Umbilical cord (tissue), 2 donors: Measurements from ENCODE around the gene WDR27. TPM values are rescaled to one million over a fixed set of nuclear protein-coding genes. Genes with fewer than 3 reads are reported as not detected.
"Not testable (repeated sequence)": the region's sequence is repeated elsewhere in the genome, so short reads cannot be mapped to it uniquely, and the experiment has no call there.

Source experiments
- DNase-seq: peaks from one replicate; pipeline ENCODE4 v3.0.0-alpha.2; 2015; ENCODE audit warnings: low spot score
- total RNA-seq: library from RNA; depleted of rRNA; stranded (reverse); fragments of >200 nt; gene quantifications from one replicate; pipeline ENCODE4 v1.2.3, GENCODE V29; 2014; ENCODE audit warnings: low replicate concordance; ENCODE audit not compliant: insufficient read depth

The WDR27 gene
- total RNA-seq, 1 donor from 2014 or later, result 19.0 TPM

GRCh38 chr6:169489563-169490245, 212.1 kb downstream of the WDR27 start:
- peak; percentile 22 for DNase-seq

DNA sequence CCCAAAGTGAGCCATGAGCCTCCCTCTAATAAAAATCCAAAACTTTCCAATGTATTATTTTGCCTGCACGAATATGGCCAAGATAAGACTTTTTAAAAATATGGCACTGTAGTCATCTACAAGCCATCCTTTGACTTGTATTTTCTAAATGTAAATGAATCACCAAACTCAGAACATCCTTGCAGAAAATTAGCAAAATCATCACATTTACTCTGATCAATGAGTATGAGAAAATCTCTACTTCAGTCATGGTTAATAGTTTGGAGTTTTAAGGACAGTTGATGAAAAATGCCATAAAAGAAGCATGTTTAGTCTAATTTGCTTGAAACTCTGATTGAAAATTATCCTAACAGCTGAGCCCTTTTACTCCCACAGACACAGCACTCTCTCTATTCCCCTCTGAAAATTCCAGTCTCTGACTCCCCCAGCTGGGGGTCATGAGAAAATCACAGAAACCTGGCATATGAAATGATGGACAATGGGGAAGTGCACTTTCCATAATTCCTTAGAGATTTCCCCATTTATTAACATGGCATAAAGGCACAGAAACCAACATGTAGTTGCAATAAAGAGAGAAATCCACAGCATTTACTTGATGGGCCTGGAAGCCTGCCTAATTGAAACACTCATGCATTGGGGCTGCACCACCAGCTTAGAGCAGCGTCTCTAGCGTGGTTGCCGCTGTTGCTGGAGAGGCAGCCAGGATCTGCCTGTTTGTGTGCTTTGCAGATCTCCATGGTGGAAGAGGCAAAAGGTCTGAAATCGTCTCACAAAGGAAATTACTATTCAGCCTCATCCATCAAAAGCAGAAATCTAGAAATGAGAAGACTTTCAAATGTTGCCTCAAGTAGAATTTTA, 214.0 kb downstream of the WDR27 start:
- DNase-seq, result peak; percentile 23

DNA sequence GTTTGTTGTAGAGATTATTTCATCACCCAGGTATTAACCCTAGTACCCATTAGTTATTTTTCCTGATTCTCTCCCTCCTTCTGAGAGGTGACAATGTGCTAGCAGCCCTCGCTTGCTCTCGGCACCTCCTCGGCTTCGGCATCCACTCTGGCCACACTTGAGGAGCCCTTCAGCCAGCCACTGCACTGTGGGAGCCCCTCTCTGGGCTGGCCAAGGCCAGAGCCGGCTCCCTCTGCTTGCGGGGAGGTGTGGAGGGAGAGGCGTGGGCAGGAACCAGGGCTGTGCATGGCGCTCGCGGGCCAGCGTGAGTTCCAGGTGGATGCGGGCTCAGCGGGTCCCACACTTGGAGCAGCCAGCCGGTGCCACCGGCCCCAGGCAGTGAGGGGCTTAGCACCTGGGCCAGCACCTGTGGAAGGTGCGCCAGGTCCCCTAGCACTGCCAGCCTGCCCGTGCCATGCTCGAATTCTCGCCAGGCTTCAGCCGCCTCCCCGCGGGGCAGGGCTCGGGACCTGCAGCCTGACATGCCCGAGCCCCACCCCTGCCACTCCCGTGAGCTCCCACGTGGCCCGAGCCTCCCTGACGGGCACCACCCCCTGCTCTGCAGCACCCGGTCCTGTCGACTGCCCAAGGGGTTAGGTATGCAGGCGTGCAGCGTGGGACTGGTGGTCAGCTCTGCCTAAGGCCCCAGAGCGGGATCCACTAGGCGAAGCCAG, 221.9 kb downstream of the WDR27 start:
- no peak for DNase-seq

- no peak for DNase-seq
These were observed 227.5 kb downstream of the WDR27 start for GRCh38 chr6:169474362-169474761.

GRCh38 chr6:169473663-169474062, 228.2 kb downstream of the WDR27 start:
- no peak for DNase-seq

GRCh38 chr6:169472786-169473416, 228.9 kb downstream of the WDR27 start:
- peak; percentile 19 for DNase-seq

DNA sequence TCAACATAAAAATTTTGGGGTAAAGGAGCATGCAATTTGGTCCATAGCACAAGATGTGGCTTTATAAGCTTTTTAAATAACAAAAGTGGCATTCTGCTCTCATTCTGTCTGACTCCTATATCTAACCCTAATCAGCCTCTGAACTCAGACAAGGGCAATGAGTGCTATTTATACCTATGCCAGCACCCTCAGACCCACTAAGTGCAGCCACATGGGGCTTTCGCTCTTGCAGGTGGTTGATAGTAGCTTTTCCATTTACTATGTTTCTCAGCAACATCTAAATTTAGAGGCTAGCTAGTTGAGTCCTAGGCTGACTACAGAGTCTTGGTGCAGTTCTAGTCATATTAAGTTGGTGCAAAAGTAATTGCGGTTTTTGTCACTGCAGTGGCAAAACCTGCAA, 231.0 kb downstream of the WDR27 start:
- DNase-seq, result no peak

DNA sequence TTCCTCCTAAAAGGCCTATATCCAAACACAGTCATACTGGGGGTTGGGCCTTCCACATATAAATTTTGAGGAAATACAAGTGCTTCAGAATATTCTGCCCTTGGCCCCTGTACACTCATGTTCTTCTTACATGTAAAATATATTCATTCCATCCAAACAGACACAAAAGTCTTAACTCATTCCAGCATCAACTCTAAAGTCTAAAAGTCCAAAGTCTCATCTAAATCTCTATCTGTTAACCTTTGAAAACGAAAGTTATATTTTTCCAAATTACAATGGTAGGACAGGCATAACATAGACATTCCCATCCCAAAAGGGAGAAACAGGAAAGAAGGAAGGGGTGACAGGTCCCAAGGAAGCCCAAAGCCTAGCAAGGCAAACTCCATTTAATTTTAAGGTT, 232.8 kb downstream of the WDR27 start:
- no peak for DNase-seq

DNA sequence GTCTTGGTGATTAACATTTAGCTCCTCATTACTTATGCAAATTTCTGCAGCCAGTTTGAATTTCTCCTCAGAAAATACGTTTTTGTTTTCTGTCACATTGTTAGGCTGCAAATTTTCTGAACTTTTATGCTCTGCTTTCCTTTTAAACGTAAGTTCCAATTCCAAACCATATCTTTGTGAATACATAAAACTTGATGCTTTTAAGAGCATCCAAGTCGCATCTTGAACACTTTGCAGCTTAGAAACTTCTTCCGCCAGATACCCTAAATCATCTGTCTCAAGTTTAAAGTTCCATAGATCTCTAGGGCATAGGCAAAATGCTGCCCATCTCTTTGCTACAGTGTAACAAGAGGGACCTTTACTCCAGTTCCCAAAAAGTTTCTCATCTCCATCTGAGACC, 234.1 kb downstream of the WDR27 start:
- DNase-seq, result not testable (repeated sequence)

DNA sequence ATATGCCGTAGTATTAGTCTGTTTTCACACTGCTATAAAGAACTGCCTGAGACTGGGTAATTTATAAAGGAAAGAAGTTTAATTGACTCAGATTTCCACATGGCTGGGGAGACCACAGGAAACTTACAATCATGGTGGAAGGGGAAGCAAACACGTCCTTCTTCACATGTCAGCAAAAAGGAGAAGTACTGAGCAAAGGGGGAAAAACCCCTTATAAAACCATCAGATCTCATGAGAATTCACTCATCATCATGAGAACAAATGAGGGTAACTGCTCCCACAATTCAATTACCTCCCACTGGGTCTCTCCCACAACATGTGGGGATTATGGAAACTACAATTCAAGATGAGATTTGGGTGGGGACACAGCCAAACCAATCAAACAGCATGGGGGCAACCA, 235.6 kb downstream of the WDR27 start:
- not testable (repeated sequence) for DNase-seq

DNA sequence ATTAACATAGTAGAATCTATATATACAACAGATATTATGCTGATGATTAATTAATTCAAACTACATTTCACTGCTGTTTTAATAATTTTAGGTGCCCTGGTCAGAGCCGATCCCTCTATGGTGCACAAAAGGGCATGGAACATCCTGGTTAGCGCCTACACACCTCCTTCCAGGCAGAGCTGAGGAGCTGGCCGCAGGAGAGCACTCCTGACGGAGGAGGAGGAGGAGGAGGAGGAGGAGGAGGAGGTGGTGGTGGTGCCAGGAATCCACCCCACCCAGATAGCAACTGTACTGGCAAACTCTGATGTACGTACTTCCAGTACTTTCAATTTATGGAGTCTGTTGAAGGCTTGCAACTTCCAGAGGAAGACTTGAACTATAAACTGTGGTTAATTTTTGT, 244.1 kb downstream of the WDR27 start:
- DNase-seq, result no peak

GRCh38 chr6:169456840-169457239, 245.0 kb downstream of the WDR27 start:
- no peak for DNase-seq

GRCh38 chr6:169455470-169455869, 246.4 kb downstream of the WDR27 start:
- DNase-seq, result no peak

- no peak for DNase-seq
These were observed 247.0 kb downstream of the WDR27 start for GRCh38 chr6:169454872-169455204.

GRCh38 chr6:169454204-169454871, 247.5 kb downstream of the WDR27 start:
- no peak for DNase-seq

DNA sequence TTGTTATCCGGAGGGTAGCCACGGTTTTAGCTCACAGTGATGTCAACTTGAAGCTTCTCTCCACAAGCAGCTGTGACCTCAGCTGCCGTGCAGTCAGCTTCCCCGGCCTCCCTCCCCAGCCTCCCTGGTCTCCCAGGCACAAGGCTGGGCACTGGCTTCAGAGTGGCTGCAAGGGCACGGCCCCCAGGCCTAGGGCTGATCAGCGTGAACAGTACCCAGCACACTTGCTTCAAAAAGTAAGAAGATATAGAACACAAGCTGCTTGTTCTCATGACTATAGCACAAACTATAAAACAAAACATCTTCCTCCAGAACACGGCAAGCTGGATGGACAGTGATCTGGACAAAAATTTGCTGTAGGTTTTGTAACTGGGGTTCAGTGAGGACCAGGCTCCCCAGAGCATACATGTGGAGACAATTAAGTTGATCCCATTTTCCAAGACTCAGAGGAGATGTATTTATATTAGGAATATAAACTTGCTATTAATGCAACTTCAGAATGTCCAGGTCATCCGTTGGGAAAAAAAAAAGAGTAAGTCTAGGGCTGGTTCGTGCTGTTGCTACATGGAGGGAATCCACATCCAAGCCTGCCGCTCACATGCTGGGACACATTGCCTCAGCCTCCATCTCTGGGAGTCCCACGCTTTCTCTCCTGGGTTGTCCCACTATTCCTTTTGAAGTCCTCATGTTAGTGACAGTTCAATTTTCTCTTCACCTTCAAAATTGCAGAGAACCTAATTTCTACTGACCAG, 248.8 kb downstream of the WDR27 start:
- DNase-seq, result no peak

GRCh38 chr6:169452117-169452868, 249.5 kb downstream of the WDR27 start:
- no peak for DNase-seq

GRCh38 chr6:169451065-169451838, 250.6 kb downstream of the WDR27 start:
- no peak for DNase-seq

- DNase-seq, result no peak
These were observed 251.7 kb downstream of the WDR27 start for GRCh38 chr6:169450097-169450496.
